HepG2 (cell line): ENCODE measurements around the gene EZH1. TPM values are rescaled to one million over a fixed set of nuclear protein-coding genes. Genes with fewer than 3 reads are reported as not detected.
A peak's percentile ranks its signal among the peaks of the same experiment; 100 is the strongest.

Experiments
- HBP1 ChIP-seq: IDR thresholded peaks from 2 replicates; pipeline ENCODE4 v1.6.1; 2016; ENCODE audit warnings: low read depth, control low read depth
- ZNF24 ChIP-seq: fragments of 450-650 bp; IDR thresholded peaks from 2 replicates; pipeline ENCODE4 v1.6.1; 2017; ENCODE audit warnings: antibody characterized with exemption, mild to moderate bottlenecking
- ZNF318 ChIP-seq: sonication (generic); formaldehyde crosslinking; IDR thresholded peaks from 2 replicates; pipeline ENCODE4 v1.4.0; 2020; ENCODE audit warnings: mild to moderate bottlenecking, missing genetic modification reagents
- polyA plus RNA-seq, 8 experiments: library from polyadenylated mRNA; depleted of rRNA in 3 of 8; stranded (reverse) in 7 of 8; unstranded in 1 of 8; fragments of >200 nt; fragmentation: Illumina TruSeq in 4 of 8; extraction: Trizol in 4 of 8; gene quantifications; 2 replicates each; pipeline versions ENCODE4 v1.2.1 to v1.2.3, GENCODE V29; 2011 to 2016; ENCODE audit warnings: low read depth in 4 of 8, missing spikeins in 1 of 8, mixed read lengths in 1 of 8; ENCODE audit not compliant: insufficient read depth in 1 of 8
- total RNA-seq, 5 experiments: library from RNA; depleted of rRNA; stranded (reverse); fragments of >200 nt; fragmentation: Illumina TruSeq; extraction: Trizol; gene quantifications; 2 replicates each; pipeline ENCODE4 v1.2.3, GENCODE V29; 2016; ENCODE audit warnings: low read depth in 1 of 5
- TF ChIP-seq, protein P1 (sequence below): sonication (generic); formaldehyde crosslinking; IDR thresholded peaks from 2 replicates; pipeline ENCODE4 v1.9.0; 2022; ENCODE audit warnings: missing genetic modification reagents, mild to moderate bottlenecking, borderline replicate concordance
- TF ChIP-seq, protein P2 (sequence below): sonication (generic); formaldehyde crosslinking; IDR thresholded peaks from one replicate; pipeline ENCODE4 v1.5.1; 2020; ENCODE audit warnings: mild to moderate bottlenecking, missing genetic modification reagents; ENCODE audit errors: not compliant biosample characterization

EZH1 gene
- total and polyA plus RNA-seq, 2 of the 13 experiments (the other 11 are each of a cell fraction or from before 2014, with no cell fraction given): 11.6 to 24.0 TPM

- no peak for TF ChIP-seq ZNF318
- TF ChIP-seq ZNF24: no peak
- TF ChIP-seq, protein P1, sequence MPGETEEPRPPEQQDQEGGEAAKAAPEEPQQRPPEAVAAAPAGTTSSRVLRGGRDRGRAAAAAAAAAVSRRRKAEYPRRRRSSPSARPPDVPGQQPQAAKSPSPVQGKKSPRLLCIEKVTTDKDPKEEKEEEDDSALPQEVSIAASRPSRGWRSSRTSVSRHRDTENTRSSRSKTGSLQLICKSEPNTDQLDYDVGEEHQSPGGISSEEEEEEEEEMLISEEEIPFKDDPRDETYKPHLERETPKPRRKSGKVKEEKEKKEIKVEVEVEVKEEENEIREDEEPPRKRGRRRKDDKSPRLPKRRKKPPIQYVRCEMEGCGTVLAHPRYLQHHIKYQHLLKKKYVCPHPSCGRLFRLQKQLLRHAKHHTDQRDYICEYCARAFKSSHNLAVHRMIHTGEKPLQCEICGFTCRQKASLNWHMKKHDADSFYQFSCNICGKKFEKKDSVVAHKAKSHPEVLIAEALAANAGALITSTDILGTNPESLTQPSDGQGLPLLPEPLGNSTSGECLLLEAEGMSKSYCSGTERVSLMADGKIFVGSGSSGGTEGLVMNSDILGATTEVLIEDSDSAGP (CRISPR knock-in tag): 0 out of 2 replicates have a peak, but pooled peaks have one; percentile 10
- TF ChIP-seq HBP1 (CRISPR knock-in tag): no peak
- TF ChIP-seq, protein P2, sequence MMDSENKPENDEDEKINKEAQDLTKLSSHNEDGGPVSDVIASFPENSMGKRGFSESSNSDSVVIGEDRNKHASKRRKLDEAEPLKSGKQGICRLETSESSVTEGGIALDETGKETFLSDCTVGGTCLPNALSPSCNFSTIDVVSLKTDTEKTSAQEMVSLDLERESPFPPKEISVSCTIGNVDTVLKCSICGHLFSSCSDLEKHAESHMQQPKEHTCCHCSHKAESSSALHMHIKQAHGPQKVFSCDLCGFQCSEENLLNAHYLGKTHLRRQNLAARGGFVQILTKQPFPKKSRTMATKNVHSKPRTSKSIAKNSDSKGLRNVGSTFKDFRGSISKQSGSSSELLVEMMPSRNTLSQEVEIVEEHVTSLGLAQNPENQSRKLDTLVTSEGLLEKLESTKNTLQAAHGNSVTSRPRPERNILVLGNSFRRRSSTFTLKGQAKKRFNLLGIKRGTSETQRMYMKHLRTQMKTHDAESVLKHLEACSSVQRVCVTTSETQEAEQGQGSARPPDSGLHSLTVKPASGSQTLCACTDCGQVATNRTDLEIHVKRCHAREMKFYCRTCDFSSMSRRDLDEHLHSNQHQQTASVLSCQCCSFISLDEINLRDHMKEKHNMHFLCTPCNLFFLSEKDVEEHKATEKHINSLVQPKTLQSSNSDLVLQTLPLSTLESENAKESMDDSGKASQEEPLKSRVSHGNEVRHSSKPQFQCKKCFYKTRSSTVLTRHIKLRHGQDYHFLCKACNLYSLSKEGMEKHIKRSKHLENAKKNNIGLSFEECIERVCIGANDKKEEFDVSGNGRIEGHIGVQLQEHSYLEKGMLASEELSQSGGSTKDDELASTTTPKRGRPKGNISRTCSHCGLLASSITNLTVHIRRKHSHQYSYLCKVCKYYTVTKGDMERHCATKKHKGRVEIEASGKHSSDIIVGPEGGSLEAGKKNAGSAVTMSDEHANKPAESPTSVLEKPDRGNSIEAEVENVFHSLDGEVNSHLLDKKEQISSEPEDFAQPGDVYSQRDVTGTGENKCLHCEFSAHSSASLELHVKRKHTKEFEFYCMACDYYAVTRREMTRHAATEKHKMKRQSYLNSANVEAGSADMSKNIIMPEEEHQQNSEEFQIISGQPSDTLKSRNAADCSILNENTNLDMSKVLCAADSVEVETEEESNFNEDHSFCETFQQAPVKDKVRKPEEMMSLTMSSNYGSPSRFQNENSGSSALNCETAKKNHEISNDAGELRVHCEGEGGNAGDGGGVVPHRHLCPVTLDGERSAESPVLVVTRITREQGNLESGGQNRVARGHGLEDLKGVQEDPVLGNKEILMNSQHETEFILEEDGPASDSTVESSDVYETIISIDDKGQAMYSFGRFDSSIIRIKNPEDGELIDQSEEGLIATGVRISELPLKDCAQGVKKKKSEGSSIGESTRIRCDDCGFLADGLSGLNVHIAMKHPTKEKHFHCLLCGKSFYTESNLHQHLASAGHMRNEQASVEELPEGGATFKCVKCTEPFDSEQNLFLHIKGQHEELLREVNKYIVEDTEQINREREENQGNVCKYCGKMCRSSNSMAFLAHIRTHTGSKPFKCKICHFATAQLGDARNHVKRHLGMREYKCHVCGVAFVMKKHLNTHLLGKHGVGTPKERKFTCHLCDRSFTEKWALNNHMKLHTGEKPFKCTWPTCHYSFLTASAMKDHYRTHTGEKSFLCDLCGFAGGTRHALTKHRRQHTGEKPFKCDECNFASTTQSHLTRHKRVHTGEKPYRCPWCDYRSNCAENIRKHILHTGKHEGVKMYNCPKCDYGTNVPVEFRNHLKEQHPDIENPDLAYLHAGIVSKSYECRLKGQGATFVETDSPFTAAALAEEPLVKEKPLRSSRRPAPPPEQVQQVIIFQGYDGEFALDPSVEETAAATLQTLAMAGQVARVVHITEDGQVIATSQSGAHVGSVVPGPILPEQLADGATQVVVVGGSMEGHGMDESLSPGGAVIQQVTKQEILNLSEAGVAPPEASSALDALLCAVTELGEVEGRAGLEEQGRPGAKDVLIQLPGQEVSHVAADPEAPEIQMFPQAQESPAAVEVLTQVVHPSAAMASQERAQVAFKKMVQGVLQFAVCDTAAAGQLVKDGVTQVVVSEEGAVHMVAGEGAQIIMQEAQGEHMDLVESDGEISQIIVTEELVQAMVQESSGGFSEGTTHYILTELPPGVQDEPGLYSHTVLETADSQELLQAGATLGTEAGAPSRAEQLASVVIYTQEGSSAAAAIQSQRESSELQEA (CRISPR knock-in tag): no peak
These were observed 65.8 kb downstream of the EZH1 start (continued) for GRCh38 chr17:42678951-42679491.
